ENCODE measurements around the gene RMP24.

The RMP24 gene

DNA sequence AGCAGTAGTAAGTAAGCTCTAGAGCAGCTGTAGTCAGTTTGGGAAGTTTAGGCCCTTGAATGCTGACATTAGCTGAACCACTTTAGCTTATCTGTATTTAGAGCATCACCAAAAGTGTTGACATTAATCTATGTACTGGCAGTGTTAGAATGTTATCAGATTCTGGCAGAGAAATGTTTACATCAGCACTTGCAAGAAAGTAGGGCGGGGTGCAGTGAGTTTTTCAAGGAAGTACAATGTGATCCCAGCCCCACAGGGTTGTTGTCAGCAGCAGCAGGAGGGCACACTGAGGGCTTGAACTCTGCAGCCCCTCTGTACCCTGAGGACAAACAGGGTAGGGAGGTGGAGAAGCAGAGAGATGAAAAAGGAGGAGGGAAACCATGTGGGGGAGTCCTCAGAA, 35.5 kb upstream of the RMP24 start:
- no peak for DNase-seq (ENCODE audit: extremely low read depth, low read depth)
- TF ChIP-seq, protein P1, sequence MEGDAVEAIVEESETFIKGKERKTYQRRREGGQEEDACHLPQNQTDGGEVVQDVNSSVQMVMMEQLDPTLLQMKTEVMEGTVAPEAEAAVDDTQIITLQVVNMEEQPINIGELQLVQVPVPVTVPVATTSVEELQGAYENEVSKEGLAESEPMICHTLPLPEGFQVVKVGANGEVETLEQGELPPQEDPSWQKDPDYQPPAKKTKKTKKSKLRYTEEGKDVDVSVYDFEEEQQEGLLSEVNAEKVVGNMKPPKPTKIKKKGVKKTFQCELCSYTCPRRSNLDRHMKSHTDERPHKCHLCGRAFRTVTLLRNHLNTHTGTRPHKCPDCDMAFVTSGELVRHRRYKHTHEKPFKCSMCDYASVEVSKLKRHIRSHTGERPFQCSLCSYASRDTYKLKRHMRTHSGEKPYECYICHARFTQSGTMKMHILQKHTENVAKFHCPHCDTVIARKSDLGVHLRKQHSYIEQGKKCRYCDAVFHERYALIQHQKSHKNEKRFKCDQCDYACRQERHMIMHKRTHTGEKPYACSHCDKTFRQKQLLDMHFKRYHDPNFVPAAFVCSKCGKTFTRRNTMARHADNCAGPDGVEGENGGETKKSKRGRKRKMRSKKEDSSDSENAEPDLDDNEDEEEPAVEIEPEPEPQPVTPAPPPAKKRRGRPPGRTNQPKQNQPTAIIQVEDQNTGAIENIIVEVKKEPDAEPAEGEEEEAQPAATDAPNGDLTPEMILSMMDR (IDR thresholded peaks at IDR 0.05; ENCODE audit: low read depth, low read length): no peak

DNA sequence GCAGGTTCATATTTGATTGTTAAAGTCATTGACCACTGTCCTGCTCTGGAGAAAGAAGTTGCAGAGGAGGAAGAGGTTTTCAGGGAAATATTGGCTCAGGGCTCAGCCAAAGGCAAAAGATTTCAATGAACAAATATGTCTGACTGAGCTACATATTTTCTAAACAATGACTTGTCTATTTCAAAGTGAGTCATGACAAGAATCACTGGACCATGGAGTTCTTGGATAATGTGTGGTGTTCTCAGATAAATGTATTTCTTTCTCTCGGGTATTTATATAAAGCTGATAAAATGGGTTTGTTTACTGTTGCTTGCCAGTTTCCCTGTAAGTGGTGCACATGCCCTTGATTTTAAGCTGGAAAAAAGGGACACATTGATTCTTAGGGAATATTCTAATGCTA, 34.3 kb upstream of the RMP24 start:
- no peak for DNase-seq (ENCODE audit: extremely low read depth, low read depth)
- TF ChIP-seq, protein P1 (IDR thresholded peaks at IDR 0.05; ENCODE audit: low read depth, low read length): no peak

DNA sequence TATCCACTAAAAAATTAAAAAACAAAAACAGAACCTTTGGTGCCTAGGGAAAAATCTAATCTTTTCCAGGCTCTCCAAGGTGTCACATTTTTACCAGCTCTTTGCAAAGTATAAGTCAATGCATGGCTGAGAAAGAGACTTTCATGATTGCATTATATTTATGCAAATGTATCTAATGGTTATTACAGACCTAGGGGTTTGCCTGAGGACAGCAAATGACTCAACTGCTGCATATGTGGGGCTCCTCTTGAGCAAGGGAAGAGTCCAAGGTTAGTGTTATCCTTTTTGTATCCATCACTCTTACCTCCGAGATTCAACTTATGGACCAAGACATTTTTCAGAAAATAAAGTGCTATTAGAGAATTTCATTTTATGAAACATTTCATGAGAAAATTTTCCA, 33.9 kb upstream of the RMP24 start:
- TF ChIP-seq, protein P1 (IDR thresholded peaks at IDR 0.05; ENCODE audit: low read depth, low read length): no peak
- no peak for DNase-seq (ENCODE audit: extremely low read depth, low read depth)

DNA sequence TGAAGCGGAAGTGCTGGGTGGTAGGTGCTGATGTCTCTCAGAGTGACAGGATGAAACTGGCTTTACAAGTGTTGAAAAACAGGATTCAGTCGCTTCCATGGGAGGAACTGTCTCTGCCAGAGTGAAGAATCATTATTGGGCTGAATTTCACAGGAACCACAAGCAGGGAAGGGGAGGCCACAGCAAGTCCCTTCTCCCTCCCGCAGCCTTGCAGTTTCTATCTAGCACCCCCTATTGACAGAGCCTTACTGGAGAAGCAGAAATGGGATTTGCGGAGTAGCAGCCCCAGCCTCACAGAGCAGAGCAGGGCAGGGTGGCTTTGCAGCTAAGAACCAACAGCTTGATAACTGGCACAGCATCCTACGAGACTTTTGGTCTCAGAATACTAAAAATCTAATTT, 33.3 kb upstream of the RMP24 start:
- TF ChIP-seq, protein P1 (IDR thresholded peaks at IDR 0.05; ENCODE audit: low read depth, low read length): peak; percentile 13
- no peak for DNase-seq (ENCODE audit: extremely low read depth, low read depth)

DNA sequence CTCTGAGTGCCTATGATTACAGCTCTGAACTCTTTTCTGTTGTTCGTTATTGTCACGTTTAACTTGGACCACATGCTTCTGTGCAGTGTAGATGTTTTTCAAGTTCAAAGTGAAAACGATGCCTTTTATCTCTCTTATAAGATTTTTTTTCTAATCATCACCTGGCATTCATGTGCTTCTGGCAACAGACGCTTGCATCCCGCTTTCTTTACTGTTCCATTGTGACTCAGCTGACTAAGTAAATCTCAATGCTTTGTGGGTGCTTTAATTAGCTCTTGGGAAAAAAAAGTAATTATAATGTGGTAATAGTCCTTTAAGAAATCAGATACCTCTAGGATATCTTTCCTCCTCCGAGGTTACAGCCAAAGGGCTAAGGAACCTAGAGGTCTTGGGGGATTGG, 31.2 kb upstream of the RMP24 start:
- TF ChIP-seq, protein P1 (IDR thresholded peaks at IDR 0.05; ENCODE audit: low read depth, low read length): no peak
- DNase-seq (ENCODE audit: extremely low read depth, low read depth): no peak

DNA sequence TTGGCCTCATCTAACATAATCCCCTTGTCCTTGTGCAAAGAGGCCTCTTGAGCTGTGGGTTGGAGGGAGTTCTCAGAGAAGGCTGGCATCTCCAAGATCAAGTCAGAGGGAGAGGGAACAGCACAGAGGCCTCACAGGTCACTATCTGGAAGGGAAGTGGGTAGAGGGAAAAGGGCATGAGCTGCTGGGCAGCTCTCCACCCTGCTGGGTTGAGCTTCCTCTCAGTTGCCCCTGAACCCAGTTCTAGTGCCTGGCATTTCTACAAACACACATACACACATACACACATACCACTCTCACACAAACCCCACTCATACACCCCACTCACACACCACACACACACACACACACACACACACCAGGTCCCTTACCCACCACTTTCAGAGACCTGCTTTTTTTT, 30.3 kb upstream of the RMP24 start:
- TF ChIP-seq, protein P1 (IDR thresholded peaks at IDR 0.05; ENCODE audit: low read depth, low read length): no peak
- DNase-seq (ENCODE audit: extremely low read depth, low read depth): no peak

DNA sequence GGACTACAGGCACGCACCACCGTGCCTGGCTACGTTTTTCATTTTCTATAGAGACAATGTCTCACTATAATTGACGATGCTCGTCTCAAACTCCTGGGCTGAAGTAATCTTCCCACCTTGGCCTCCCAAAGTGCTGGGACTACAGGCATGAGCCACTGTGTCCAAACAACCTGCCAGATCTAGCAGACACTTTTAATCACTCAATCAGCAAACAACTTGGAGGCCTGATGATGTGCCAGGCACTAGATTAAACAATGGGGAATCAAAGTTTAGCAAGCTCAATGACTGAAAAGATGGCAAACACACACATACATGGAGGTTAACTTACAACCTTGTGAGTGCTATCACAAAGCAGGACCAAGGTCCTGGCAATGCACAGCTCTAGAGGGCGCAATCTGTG, 29.8 kb upstream of the RMP24 start:
- TF ChIP-seq, protein P1 (IDR thresholded peaks at IDR 0.05; ENCODE audit: low read depth, low read length): no peak
- DNase-seq (ENCODE audit: extremely low read depth, low read depth): no peak
